HG03196 (cell line): ENCODE results near the gene SMPD4.
"Not testable (repeated sequence)": the region's sequence is repeated elsewhere in the genome, so short reads cannot be mapped to it uniquely, and the experiment has no call there.

Experiments used
- ATAC-seq: cut with Tn5 transposase; IDR thresholded peaks from one replicate; pipeline ENCODE4 v1.9.1; 2021; ENCODE audit not compliant: unreplicated experiment

Gene SMPD4

DNA sequence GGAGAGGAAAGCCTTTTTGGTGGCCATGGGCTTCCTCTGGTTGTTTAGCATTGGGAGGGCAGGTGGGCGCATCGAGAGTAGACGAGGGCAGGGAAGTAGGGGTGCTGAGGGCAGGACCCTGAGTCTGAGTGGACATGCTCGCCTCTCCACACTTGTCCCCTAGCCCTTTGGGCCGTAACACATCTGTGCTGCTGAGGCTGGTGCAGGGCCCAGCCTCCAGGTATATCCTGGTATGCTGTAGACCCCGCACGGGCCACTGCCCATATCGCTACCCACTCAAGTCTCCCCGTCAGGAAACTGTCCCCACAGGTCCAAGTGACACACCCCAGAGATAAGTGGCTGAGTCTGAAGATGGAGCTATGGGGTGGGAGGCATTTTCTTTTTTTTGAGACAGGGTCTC lies 22.8 kb downstream of the SMPD4 start:
- no peak for ATAC-seq

DNA sequence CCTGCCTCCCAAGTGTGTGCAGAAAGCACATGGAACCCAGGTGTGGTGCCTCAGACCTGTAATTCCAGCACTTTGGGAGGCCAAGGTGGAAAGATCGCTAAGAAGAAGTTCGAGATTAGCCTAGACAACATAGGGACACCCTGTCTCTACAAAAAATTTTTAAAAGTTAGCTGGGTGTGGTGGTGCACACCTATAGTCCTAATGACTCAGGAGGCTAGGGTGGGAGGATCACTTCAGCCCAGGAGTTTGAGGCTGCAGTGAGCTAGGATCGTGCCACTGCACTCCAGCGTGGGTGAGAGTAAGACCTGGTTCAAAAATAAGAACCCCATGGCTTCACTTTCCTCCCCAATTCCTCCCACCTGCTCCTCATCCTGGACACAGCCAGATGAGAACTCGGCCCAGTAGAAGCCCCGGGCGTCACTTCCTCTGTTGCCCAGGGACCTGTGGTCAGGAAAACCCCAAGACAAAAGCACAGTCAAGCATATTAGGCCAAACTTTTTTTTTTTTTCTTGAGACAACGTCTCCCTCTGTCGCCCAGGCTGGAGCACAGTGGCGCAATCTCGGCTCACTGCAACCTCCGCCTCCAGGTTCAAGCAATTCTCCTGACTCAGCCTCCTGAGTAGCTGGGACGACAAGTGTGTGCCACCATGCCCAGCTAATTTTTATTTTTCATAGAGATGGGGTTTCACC lies 23.4 kb downstream of the SMPD4 start:
- ATAC-seq, result peak; percentile 72

DNA sequence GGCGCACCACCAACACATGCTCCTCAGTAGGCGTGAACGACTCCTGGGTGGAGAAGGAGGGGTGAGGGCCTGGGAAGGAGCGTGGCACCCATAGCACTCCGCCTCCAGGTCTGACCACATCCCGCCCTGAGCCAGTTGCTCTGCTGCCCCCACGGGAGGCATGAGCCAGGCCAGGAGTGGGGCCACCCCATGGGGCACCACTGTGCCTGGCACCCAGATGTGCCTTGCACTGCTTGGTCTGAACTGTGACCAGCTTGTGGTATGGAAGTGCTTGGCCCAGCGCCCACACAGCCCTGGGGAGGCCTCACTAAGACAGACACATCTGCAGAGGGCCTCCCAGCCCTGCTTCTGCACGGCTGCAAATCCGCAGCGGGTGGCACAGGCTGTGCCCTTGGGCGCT lies 24.0 kb downstream of the SMPD4 start:
- peak; percentile 47 for ATAC-seq

DNA sequence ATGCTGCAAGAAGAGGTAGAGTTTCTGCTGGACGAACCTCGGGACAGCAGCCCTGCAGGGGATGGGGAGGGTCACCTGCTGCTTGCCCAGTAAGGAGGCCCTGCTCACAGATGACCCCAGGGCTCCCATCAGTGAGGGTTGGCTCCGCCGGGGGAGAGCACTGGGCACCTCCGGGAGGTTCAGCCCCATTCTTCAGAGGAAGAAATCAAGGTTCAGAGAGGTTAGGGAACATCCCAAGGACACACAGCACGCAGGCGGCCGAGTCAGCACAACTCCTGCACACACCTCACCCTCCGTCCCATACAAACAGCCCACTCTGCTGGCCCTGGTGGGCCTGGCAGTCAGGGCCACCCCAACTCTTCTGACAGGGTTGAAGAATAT lies 24.8 kb downstream of the SMPD4 start:
- no peak for ATAC-seq

DNA sequence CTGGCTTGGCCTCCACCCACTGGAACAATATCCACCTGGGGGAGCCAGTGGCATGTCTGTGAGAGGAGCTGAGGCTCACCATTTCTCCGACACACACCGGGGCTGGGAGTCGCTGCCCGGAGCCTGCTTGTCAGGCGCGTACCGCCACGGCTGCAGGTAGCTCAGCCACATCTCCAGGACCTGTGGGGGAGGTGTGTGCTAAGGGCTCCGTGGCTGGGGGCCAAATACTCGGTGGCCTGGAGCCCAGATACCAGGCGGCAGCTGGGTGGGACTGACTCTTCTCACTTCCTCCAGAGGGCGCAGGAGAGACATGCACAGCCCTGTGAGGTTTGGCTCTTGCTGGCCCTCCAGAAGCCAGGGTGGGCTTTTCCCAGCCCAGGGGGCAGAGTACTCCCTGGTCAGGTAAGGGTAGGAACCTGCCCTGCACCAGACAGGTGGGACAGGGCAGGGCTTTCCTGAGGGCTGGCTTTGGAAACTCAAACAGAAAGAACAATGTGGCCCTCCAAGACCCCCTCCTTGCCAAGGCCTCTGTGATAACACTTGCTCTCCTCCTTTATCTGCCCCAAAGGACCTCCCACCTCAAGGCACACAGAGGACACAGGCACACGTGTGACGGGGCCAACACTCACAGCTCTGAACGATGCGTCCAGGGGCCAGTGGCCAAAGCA lies 25.3 kb downstream of the SMPD4 start:
- not testable (repeated sequence) for ATAC-seq

DNA sequence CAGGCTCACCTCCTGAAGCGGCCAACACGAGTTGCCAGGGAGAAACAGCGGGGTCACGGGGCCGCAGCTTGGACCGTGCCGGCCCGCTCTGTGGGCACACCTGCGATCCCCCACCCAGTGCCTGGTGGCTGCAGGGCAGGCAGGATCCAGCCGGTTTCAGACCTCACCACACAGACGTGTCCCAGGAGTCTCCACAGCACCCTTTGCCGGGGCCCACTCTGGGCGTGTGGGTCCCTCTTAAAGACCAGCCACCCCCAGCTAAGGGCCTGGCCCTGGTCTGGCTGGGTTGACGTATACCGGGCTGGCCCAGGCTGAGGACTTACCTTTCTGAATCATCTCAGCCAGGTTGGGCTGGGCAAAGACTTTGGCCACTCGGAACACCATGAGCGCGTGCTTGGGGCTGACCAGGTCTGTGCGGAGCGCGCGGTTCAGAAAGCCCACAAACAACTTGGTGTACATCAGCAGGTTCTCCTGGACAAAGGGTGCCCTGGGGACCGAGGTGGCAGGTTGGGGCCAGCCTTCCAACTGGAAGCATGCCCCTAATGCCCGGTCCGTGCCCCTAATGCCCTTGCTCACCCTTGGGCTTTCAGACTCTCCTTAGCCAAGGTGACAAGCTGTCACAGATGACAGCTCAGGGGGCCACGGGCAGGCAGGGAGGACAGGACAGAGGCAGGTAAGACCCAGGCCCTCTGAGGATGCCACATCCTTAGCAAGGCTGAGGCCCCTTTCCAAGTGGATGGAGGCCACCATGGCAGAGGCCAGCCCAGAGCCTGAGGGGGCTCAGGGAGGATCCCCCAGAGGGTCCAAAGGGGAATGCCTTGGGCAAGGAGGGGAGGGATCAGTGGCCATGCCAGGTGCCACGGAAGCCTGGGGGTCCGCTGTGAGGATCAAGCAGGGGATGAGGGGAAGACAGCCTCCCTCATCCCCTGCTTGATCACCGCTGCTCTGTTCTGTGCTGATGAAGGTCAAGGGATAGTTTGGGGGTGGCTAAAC lies 26.3 kb downstream of the SMPD4 start:
- no peak for ATAC-seq

DNA sequence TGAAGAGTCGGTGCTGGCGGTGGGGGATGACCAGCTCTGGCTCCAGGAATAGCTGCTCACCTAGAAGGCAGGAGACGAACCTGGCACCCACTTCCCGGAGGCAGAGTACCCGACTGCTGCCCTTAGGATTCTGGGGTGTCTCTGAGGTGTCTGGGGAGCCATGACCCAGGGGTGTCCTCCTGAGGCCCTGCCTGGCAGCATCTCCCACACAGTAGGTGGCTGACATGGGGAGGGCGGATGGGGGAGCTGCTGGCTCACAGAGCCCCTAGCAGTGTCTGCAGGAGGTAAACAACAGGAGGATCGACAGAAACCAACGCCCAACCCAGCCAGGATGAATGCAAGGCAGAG lies 27.0 kb downstream of the SMPD4 start:
- not testable (repeated sequence) for ATAC-seq

DNA sequence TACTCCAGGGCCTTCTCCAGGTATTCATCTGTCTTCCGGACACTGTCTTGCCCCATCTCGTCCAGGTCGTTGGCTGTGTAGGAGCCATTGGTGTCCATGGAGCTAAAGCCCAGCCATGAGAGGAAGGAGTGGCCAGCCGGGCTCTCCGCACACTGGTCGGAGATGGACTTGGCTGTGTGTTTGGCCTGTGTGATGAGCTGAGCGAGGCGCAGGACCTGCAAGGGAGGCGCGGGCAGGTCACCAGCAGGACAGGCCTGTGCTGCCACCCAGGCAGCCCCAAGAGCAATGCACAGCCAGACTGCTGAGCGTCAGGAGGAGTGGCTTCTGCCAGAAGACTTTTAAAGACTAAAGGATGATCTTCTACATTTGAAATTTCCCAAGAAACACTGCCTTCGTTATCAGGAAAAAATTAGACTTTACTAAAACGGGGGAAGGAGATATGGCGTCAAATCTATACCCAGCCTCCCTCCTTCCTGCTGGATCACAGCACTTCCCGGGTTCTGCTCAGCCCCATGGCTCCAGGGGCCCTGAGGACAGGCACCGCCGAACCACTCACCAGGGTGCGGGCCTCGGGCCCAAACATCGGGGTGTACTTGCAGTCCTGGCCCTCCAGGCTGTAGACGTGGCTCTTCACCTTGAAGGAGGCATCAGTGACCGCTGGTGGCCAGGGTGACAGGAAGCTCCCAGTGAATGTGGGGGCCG lies 27.5 kb downstream of the SMPD4 start:
- ATAC-seq, result not testable (repeated sequence)

DNA sequence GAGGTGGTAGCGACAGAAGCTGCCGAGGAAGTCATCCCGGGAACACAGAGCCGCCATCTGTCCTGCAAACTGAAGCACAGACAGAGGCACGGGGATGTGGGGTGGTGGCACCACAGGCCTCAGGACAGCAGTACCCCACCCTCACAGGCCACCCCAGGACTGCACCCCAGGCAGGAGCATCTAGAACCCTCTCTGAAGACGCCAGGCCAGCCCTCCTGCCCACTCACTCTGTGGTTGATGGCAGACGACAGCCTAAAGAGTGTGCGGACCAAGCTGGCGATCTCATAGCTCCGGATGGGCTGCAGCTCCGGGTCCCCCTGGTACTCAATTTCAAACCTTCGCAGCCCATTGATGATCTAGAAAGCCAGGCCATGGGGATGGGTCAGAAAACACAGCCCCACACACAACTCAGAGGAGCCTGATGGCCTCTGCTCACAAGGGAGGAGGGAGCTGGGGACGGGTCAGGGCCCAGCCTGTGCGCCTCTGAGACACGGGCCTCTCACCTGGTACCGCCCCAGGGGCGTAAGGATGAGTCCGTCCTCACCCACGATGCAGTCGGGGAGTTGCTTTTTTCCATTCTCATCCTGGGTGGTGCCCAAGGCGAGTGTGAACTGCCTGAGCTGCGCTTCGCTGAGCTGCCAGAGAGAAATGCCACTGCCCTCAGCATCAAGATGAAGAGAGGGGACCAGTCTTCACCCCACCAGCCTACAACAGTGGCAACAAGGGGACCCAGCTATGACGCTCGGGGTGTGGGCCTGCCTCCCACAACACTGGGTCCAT lies 28.4 kb downstream of the SMPD4 start:
- ATAC-seq, result no peak

DNA sequence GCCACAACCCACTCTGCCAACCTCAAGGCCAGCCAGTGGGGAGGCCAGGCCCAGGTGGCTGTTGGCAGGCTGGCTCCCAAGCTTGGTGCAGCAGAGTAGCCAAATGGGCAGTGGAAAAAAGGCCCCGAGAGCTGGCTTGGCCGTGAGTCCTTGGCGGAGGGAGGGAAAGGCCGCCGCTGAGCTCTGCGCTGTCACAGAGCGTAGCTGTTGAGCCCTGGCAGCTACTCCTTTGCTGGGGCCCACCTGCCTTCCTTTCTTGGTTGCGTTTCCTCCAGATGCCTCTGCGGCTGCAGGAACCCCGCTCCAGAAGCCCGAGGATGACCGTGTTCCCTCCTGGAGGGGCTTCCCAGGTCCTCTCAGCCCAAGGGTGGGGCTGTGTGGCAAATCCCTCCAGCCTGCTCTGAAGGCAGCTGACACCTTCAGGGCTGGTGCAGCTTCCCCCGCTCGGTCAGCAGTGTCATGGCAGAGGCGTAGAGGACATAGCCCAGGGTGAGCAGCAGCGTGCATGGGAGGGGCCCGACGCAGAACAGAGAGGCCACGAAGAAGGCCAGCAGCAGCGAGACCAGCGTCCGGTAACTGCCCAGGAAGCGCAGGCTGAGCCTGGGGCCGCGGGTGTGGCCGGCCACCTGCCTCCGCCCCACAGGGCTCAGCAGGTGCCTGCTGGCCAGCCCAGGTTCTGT lies 29.1 kb downstream of the SMPD4 start:
- ATAC-seq, result not testable (repeated sequence)

DNA sequence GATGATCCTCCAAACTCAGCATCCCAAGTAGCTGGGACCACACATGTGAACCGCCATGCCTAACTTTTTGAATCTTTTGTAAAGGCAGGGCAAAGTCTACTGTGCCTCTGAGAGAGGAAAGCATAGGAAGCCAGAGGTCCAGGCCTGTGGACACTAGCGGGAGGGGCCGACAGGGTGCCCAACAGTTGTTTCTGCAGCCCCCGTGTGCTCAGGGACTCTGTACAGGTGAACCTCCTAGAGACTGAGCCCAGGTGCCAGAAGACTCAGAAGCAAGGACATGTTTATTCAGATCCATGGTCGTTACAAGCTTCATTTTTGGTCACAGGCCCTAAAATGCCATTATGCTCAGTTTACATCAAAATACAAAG lies 30.3 kb downstream of the SMPD4 start:
- ATAC-seq, result not testable (repeated sequence)

DNA sequence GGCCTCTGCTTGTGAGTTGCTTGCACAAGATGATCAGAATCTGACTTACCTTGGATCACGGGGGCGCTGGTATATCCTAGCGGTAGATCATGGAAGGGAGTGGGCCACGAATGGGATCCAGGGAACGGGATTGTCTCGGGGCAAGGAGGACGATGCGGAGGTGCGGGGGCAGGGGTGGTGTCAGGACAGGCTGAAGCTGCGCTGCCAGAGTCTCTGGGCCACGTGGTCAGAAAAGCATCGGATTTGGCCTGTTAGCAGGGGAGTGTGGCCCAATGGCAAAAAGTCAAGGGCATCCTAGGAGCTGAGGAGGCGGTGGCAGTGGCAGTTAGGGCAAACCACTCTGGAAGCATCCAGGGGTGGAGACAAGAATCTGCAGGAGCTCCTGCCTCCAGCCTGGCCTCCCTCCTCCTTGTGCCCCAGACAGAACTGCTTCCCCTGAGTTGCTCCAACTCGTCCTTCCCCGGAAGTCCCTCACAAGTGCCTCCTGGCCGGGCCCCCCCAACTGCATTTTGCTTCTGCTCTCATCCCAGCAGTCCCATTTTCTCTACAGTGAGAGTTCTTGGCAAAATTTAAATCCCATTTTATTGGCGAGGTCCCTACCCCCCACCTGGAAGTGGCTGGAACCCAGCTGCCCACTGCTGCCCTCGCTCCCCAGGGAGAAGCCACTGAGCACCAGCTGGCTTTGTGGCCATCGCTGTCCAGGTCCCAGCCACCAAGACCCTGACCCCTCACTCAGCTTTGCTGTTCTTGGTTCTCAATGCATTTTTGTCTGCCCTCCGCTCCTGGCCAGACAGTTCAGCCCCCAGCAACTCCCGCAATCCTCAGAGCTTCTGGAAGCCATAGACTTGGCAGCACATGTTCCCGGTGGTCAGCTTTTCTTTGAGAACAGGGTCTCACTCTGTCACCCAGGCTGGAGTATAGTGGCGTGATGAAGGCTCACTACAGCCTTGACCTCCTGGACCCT lies 30.9 kb downstream of the SMPD4 start:
- no peak for ATAC-seq

DNA sequence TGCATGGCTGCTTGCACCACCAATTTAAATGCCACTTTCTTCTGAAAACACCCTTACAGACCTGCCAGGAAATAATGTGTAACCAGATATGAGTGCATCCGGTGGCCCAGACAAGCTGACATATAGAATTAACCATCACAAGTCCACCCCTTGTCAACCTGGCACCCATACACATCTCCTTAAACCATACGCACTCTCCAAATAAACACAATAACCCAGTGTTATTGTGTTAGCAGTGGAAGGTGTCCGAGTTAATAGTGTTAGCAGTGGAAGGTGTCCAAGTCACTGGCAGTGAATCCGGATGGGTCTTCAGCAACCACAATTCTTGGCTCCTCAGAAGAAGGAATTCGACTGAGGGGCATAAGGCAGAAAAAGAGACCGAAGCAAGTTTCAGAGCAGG lies 32.9 kb downstream of the SMPD4 start:
- ATAC-seq, result not testable (repeated sequence)

DNA sequence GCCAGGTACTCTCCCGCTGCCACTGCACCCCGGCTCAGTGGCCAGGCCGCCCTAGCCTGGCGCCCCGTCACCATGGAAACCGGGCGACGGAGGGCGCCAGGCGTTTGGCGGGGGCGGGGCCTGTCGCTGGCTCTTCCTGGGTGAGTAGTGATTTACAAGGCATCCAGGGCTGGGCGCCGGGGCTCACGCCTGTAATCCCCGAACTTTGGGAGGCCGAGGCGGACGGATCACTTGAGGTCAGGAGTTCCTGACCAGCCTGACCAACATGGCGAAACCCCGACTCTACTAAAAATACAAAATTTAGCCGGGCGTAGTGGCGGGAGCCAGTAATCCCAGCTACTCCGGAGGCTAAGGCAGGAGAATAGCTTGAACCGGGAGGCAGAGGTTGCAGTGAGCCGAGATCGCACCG lies 36.4 kb downstream of the SMPD4 start, which contains the start of gene CCDC74B:
Gene CCDC74B (minus strand): TSS at position 107 of the 409 bp plus-strand sequence. CDS start 116 bp downstream, outside the sequence.
- peak; percentile 92 for ATAC-seq

DNA sequence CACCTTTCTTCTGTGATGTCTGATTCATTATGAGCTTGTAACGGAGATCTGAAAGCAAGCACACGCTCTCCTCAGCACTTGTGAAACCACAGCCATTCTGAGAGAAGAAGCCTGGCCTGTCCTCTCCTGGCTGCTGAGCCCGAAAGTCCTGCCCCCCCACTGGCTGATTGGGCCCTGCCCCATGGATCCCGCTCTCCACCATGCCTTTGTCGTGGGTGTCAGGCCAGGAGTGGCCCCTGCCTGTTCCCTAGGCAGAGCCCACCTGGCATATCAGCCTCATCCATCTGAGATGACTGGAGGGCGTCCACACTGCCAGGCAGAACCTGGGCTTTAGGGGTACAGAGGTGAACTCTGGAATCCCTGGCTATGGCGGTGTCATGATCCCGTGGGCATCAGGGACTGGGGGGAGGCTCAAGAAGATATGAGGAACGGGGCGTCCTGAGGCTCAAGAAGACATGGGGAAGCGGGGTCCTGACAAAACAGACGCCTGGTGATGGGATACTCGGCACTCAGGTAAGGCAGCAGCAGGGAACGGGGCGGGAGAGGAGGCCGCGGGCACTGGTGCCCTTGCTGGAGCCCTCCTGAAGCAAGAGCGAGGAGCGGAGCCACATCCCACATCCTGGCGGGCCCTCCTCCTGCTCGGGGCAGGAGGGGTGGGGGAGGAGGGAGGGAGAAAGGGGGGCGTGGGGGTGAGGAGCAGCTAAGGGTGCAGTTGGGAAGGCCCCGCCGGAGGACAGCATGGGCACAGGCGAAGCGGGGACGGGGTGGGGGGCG lies 37.9 kb downstream of the SMPD4 start:
- not testable (repeated sequence) for ATAC-seq

DNA sequence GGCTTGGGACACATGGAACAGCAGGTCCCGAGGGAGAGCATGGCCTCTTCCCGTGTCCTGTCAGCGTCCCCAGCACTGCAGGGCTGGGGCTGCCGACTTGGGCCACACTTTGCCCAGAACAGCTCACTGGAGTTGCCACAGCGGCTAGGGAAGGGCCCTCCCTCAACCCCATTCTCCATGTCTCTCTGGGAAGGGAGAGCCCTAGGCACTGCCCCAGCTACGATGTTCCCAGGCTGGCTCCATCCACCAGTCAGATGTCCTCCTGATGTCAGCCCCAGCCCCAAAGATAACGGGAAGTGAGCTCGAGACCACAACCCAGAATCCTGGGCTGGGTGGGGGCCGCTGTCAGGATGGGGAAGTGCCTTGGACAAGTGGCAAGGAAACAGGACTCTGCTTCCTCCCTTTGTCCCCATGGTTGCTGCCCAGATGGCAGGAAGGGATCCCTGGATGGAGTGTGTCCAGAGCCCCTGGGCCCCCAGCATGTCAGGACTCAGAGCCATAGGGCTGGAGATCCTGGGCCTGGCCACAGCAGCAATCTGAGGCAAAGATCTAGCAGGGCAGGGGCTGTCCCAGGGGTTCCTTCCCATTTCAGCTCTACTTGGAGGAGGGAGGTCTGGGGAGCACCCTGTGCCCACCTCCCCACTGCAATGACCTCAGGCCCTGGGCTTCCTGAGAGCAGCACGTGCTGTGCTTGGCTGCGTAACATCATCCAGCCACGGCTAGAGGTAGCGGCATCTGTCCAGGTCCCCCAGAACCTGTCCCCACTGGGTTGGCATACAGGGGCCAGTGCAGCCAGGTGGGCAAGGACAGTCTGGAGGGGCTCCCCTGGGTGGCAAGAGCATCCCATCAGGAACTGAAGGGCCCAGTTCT lies 38.8 kb downstream of the SMPD4 start:
- ATAC-seq, result not testable (repeated sequence)
